LHCN-M2 (cell line): ENCODE measurements around the gene KCNG3. TPM values are rescaled to one million over a fixed set of nuclear protein-coding genes. Genes with fewer than 3 reads are reported as not detected.

Experiments used
- DNase-seq: peaks from one replicate; pipeline ENCODE4 v3.0.0-alpha.2; 2012; ENCODE audit warnings: low read depth
- total RNA-seq: library from RNA; depleted of rRNA; stranded (reverse); fragments of >200 nt; gene quantifications from 2 replicates; pipeline ENCODE4 v1.2.3, GENCODE V29; 2014

KCNG3 gene
- total RNA-seq, 1 experiment from 2014 or later: not detected

DNA sequence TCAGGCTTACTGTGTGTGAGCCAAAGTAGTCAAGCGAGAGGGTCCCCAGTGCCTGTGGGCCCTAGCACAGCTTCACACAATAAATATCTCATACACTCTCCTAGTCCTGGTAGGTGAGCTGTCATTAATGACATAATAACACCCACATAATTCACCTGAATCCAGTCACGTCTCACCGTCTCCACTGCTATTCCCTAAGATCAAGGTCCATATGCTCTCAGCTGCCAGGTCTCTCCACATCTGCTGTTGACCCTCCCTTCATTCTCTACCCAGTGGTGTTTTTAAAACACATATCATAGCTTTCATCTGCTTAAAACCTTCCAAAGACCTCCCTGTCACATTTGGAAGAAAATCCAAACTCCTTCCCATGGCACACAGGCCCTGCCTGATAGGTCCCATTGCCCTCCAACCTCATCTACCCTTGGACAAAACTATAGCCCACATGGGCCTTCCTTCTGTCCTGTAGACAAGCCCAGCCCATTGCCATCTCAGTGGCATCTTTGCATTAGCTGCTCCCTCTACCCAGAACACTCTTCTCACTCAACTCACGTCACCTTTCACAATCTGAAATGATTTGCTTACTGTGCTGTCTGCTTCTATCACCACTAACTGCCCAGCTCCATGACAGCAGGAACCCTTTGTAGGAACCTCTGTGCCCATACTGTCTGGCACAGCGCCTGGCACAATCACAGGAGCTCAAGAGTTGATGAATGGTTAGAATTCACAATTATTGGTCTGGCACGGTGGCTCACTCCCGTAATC, 7.5 kb downstream of the KCNG3 start:
- DNase-seq: no peak

- DNase-seq: no peak
Measured at GRCh38 chr2:42480402-42480801, 13.4 kb downstream of the KCNG3 start.

- DNase-seq: no peak
Measured at GRCh38 chr2:42474765-42475454, 18.9 kb downstream of the KCNG3 start.

- no peak for DNase-seq
Measured at GRCh38 chr2:42470706-42471105, 23.1 kb downstream of the KCNG3 start.

DNA sequence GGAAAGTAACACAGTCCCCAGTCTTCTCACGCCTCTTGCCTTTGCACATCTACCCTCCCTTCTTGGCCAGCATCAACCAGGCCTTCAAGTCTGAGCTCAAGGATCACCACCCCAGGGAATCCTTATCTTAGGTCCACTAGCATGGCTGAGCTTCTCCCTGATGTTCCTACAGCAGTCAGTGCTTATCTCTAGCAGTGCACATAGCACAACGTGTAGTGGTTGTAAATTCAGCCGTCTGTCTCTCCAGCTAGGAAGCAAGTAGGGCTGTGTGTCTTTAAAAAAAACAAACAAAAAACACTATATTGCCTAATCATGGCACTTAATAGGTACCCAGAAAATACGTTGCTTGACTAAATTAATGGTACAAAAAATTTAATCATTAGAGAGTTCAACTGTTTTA, 29.2 kb downstream of the KCNG3 start:
- no peak for DNase-seq

GRCh38 chr2:42463570-42463969, 30.2 kb downstream of the KCNG3 start:
- DNase-seq: no peak

DNA sequence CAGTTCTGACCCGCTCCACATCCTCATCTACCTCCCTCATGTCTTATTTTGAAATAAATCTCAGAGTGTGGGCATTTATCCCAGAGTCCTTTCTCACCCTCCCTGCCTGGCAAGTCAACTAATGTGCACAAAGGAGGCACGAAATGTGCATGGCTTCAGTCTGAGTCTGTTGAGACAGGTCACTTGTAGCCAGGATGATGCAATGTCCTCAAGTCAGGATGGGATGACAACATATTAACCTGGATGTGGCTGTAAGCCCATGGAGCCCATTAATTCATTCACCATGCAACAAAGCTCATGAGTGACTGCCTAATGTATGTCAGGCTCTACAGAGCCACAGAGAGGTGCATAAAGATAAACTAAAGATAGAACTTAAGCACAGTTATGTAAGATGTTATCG, 34.5 kb downstream of the KCNG3 start:
- no peak for DNase-seq

- no peak for DNase-seq
Measured at GRCh38 chr2:42458396-42458795, 35.4 kb downstream of the KCNG3 start.

DNA sequence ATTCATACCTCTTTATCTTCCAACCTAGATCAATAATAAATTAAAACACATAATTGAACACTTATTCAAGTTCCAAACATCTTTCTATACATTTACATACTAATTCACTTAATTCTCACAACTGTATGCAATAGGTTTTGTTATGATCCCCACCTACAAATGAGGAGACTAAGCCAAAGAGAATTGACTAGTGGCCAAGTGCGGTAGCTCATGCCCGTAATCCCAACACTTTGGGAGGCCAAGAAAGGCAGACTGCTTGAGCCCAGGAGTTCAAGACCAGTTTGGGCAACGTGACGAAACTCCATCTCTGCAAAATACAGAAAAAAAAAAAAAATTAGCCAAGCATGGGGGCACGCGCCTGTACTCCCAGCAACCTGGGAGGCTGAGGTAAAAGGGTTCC, 36.8 kb downstream of the KCNG3 start:
- DNase-seq: no peak

GRCh38 chr2:42456126-42456839, 37.5 kb downstream of the KCNG3 start:
- DNase-seq: no peak

DNA sequence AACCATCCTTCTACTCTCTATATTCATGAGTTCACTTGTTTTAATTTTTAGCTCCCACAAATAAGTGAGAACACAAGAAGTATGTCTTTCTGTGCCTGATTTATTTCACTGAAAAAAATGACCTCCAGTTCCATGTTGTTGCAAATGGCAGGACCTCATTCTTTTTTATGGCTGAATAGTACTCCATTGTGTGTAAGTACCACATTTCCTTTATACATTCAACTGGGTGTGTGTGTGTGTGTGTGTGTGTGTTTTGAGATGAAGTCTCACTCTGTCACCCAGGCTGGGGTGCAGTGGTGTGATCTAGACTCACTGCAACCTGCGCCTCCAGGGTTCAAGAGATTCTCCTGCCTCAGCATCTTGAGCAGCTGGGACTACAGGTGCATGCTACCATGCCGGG, 41.2 kb downstream of the KCNG3 start:
- DNase-seq: no peak

DNA sequence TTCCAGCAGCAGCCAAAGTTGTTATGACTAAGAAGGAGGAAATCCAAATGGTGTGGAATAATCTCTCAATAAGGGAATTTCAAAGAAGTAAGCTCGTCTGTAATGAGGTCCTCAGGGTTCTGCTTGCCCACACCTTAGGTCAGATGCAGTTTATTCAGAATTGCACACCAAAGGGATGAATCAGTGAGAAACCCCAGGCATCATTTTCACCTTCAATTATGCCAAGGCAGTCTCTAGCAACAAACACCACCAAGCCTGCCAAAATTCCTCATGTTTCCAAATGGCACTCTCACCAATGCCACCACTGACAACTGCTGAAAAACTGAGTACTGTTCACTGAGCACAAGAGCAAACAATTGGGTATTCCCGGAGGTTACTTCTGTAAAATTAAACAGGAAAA, 43.6 kb downstream of the KCNG3 start:
- no peak for DNase-seq

DNA sequence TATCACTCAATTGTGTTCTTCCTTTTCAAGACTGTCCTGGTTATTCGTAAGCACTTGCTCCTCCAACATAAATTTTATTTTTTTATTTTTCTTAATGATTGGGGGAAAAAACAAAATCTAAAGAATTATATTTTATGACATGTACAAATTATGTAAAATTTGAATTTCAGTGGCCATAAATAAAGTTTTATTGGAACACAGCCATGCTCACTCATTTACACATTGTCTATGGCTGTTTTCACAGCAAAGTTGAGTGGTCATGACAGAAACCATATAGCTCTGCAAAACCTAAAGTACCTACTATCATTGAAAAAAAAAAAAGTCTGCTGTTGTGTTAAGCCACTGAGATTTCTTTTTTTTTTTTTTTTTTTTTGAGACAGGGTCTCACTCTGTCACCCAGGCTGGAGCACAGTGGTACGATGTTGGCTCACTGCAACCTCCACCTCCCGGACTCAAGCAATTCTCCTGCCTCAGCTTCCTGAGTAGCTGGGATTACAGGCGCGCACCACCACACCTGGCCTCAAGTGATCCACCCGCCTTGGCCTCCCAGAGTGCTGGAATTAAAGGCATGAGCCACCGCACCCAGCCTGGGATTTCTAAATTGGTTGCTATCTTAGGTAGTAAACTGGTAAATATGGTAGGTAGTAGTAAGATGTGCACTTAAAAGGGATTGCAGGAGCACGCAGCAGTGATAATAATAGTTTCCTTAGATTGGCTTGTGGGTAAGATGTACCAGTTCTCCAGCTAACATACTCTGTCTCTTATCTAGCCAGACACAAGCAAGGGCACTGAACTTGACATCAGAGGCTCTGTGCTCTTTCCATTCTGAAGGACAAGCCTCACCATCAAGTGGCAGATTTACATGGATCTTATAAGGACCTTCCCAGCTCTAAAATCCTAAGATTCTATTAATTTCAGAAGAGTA, 44.4 kb downstream of the KCNG3 start:
- no peak for DNase-seq

DNA sequence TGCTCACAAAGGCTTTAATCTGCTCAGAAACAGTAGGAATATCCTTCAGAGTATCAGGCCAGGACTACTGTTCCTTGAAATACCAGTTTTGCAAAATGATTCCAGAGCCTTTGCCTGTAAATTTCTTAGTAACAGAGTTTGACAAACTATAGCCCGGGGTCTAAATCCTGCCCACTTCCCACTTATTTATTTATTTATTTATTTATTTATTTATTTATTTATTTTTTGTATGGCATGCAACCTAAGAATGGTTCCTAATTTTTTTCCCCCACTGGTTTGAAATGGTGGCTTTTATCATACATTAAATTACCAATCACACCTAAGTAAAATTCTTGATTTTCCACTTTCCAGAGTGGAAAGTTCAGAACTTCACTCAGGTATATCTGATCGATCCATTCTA, 45.6 kb downstream of the KCNG3 start:
- DNase-seq: no peak

GRCh38 chr2:42446503-42447271, 47.1 kb downstream of the KCNG3 start:
- no peak for DNase-seq

- no peak for DNase-seq
Measured at GRCh38 chr2:42443718-42444399, 49.9 kb downstream of the KCNG3 start.

- DNase-seq: no peak
Measured at GRCh38 chr2:42442774-42443173, 51.0 kb downstream of the KCNG3 start.

DNA sequence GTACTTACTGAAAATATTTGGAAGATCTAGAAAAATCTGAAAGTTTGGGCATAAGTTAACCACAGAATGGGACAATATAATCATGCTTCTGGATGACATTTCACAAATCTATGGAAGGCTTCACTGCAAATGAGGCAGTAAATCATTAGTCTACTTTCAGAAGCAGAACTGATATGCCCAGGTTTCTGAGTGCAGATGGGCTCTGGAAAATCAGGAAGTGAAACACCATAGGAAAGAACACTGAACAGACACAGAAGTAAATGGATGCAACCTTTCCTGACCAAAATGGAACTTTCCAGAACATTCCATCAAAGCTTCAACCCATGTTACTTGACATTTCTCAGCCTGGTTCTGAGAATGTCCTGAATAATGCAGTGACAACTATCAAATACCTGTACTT, 55.1 kb downstream of the KCNG3 start:
- DNase-seq: no peak

DNA sequence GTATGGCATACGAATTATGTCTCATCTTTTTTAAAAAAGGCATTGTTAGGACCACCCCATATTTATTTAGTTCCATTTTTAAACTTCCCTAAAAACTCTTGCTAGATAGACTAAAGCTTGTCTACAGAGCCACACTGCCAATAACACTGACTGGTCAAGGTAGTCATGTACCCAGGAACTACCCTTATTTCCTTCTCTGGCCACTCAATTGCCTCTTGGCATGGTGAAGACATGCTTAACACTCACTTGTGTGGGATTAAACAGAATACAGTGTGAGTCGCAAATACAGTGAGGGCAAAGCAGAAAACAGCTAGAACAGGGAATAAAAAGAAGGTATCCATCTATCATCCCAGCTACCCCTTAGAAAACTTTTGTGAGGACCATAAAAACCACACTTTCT, 57.4 kb downstream of the KCNG3 start:
- no peak for DNase-seq

GRCh38 chr2:42435628-42436027, 58.2 kb downstream of the KCNG3 start:
- no peak for DNase-seq
